Vagina (tissue), 2 donors: ENCODE measurements around the gene MYO1D.

ENCODE experiments used
- POLR2A ChIP-seq, 2 donors: fragments of 450-650 bp; IDR thresholded peaks; one replicate each; pipeline ENCODE4 v1.6.1; 2017; ENCODE audit warnings: antibody characterized with exemption in 2 of 2, mild to moderate bottlenecking in 2 of 2, moderate library complexity in 2 of 2
- TF ChIP-seq, protein P1 (sequence below), 3 experiments: fragments of 450-650 bp in 2 of 3; fragments of 200-600 bp in 1 of 3; sonication (generic) in 1 of 3; IDR thresholded peaks; one replicate each; pipeline ENCODE4 v1.5.1; 2017 to 2019; ENCODE audit warnings: antibody characterized with exemption in 3 of 3, mild to moderate bottlenecking in 2 of 3, moderate library complexity in 2 of 3

DNA sequence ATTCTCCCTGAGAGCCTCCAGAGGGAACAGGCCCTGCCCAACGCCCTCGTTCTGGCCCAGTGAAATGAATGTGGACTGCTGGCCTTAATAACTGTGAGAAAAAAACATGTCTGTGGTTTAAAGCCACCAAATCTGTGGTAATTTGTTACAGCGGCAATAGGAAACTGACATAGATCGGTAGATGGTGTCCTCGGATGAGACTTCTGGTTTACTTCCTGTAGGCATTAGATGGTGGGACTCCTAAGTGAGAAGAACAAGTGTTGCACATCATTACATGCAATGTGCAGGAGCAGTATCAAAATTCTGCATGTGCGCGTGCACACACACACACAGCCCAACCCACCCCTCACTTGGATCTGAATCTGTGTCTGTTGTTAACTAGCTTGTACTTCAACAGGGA lies 348.1 kb downstream of the MYO1D start:
- TF ChIP-seq, protein P1, sequence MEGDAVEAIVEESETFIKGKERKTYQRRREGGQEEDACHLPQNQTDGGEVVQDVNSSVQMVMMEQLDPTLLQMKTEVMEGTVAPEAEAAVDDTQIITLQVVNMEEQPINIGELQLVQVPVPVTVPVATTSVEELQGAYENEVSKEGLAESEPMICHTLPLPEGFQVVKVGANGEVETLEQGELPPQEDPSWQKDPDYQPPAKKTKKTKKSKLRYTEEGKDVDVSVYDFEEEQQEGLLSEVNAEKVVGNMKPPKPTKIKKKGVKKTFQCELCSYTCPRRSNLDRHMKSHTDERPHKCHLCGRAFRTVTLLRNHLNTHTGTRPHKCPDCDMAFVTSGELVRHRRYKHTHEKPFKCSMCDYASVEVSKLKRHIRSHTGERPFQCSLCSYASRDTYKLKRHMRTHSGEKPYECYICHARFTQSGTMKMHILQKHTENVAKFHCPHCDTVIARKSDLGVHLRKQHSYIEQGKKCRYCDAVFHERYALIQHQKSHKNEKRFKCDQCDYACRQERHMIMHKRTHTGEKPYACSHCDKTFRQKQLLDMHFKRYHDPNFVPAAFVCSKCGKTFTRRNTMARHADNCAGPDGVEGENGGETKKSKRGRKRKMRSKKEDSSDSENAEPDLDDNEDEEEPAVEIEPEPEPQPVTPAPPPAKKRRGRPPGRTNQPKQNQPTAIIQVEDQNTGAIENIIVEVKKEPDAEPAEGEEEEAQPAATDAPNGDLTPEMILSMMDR (IDR thresholded peaks at IDR 0.05), result no peak
- TF ChIP-seq POLR2A (IDR thresholded peaks at IDR 0.05), result no peak
